ENCODE measurements around the gene TNK2.
"Not testable (repeated sequence)": the region's sequence is repeated elsewhere in the genome, so short reads cannot be mapped to it uniquely, and the experiment has no call there.

TNK2 gene

GRCh38 chr3:195885036-195885891, 23.1 kb downstream of the TNK2 start:
- no peak for DNase-seq (ENCODE audit: low read depth)

- no peak for DNase-seq (ENCODE audit: low read depth)
Observed at GRCh38 chr3:195884691-195885035, 23.7 kb downstream of the TNK2 start.

GRCh38 chr3:195883801-195884200, 24.6 kb downstream of the TNK2 start:
- DNase-seq (ENCODE audit: low read depth): no peak

- DNase-seq (ENCODE audit: low read depth): no peak
Observed at GRCh38 chr3:195883160-195883559, 25.2 kb downstream of the TNK2 start.

- DNase-seq (ENCODE audit: low read depth): no peak
Observed at GRCh38 chr3:195882002-195882441, 26.3 kb downstream of the TNK2 start.

- DNase-seq (ENCODE audit: low read depth): no peak
Observed at GRCh38 chr3:195881276-195881988, 26.9 kb downstream of the TNK2 start.

- DNase-seq (ENCODE audit: low read depth): no peak
Observed at GRCh38 chr3:195880037-195880431, 28.3 kb downstream of the TNK2 start.

GRCh38 chr3:195879416-195880036, 28.8 kb downstream of the TNK2 start:
- no peak for DNase-seq (ENCODE audit: low read depth)

- no peak for DNase-seq (ENCODE audit: low read depth)
Observed at GRCh38 chr3:195878424-195879274, 29.7 kb downstream of the TNK2 start.

GRCh38 chr3:195877767-195878423, 30.5 kb downstream of the TNK2 start:
- no peak for DNase-seq (ENCODE audit: low read depth)

GRCh38 chr3:195877136-195877715, 31.1 kb downstream of the TNK2 start:
- DNase-seq (ENCODE audit: low read depth): no peak

GRCh38 chr3:195876297-195877064, 31.9 kb downstream of the TNK2 start:
- no peak for DNase-seq (ENCODE audit: low read depth)

- no peak for DNase-seq (ENCODE audit: low read depth)
Observed at GRCh38 chr3:195875482-195876236, 32.7 kb downstream of the TNK2 start.

- no peak for DNase-seq (ENCODE audit: low read depth)
Observed at GRCh38 chr3:195873971-195874370, 34.4 kb downstream of the TNK2 start.

GRCh38 chr3:195873281-195873887, 35.0 kb downstream of the TNK2 start:
- DNase-seq (ENCODE audit: low read depth): no peak

- DNase-seq (ENCODE audit: low read depth): no peak
Observed at GRCh38 chr3:195872800-195873199, 35.6 kb downstream of the TNK2 start.

- no peak for DNase-seq (ENCODE audit: low read depth)
Observed at GRCh38 chr3:195872097-195872496, 36.3 kb downstream of the TNK2 start.

GRCh38 chr3:195871686-195872085, 36.7 kb downstream of the TNK2 start:
- DNase-seq (ENCODE audit: low read depth): not testable (repeated sequence)

GRCh38 chr3:195870937-195871336, 37.4 kb downstream of the TNK2 start:
- no peak for DNase-seq (ENCODE audit: low read depth)

Data from fibroblast of the conjunctiva (primary cell).